ENCODE measurements around the gene CLMN. TPM values are rescaled to one million over a fixed set of nuclear protein-coding genes. Genes with fewer than 3 reads are reported as not detected.
A peak's percentile ranks its signal among the peaks of the same experiment; 100 is the strongest.

The CLMN gene
- total RNA-seq, 1 experiment from 2014 or later: 8.6 TPM

DNA sequence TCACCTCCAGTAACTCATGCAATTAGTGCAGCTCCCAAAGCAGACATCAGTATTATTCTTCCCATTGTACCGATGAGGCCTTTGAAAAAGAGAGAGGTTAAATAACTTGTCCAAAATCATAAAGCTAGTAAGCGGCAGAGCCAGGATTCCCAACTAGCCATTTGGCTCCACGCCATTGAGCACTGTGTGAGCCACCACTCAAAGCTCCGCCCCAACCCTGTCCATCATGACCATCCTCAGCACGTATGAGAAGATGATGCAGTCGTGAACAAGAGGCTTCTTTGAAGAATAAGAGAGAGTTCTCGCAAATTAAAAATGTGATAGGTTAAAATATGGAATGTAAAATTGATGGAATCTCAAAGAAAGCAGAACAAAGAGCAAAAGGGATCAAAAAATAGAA lies 14.6 kb downstream of the CLMN start:
- Histone ChIP-seq H3K4me1 (ENCODE audit: insufficient read depth, low read length, poor library complexity, severe bottlenecking) (peaks cover 12% of the 10 kb centered on the region), H3K4me3 (ENCODE audit: low read depth, low read length, poor library complexity, severe bottlenecking) (no peak overlapping the region), H3K27me3 (replicated peaks; ENCODE audit: insufficient read depth, low read depth, low read length, poor library complexity) (no peaks in the 10 kb centered on the region), H3K27ac (ENCODE audit: low read depth, low read length, poor library complexity, severe bottlenecking) (no peak overlapping the region), H3K9me3 (ENCODE audit: low read depth, low read length, poor library complexity, severe bottlenecking) (no peaks in the 10 kb centered on the region), H3K36me3 (ENCODE audit: insufficient read depth, low read length, poor library complexity, severe bottlenecking) (no peaks in the 10 kb centered on the region)
- no TSS peak for BruUV-seq (replicated peaks)
- intact Hi-C loops (cut with micrococcal nuclease; ENCODE audit: unreplicated experiment): no loop called here
- no peak for TF ChIP-seq EZH2 (IDR thresholded peaks at IDR 0.05; ENCODE audit: borderline replicate concordance, low read depth, low read length, poor library complexity, severe bottlenecking)
- ChIA-PET POLR2A (ENCODE audit: low non-redundant PET) (no interaction called here), CTCF (no interaction called here)
- DNase-seq (ENCODE audit: low spot score): no peak

DNA sequence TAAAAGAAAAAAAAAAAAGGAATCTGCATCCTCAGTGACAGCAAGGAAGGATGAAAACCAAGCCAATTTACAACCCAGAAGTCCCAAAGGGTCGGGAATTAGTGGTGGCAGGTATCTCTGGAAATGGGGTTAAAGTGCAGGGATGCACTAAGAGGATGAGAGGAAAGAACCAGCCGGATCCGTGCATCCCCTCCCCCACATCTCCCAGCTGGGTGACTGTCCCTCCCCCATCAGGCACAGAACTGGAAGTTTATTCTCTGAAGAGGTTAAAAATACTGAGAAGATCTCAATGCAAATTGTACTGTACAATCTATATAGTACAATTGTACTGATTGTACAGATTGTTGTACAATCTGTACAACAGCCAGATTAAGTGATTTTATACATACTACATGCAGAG lies 15.4 kb downstream of the CLMN start:
- Histone ChIP-seq H3K27ac (ENCODE audit: low read depth, low read length, poor library complexity, severe bottlenecking) (no peak overlapping the region), H3K27me3 (replicated peaks; ENCODE audit: insufficient read depth, low read depth, low read length, poor library complexity) (no peaks in the 10 kb centered on the region), H3K9me3 (ENCODE audit: low read depth, low read length, poor library complexity, severe bottlenecking) (no peaks in the 10 kb centered on the region), H3K4me1 (ENCODE audit: insufficient read depth, low read length, poor library complexity, severe bottlenecking) (peaks cover 12% of the 10 kb centered on the region), H3K36me3 (ENCODE audit: insufficient read depth, low read length, poor library complexity, severe bottlenecking) (no peaks in the 10 kb centered on the region), H3K4me3 (ENCODE audit: low read depth, low read length, poor library complexity, severe bottlenecking) (no peak overlapping the region)
- CTCF ChIA-PET: no interaction called here
- BruUV-seq (replicated peaks): no TSS peak
- no peak for DNase-seq (ENCODE audit: low spot score)
- TF ChIP-seq, protein P1, sequence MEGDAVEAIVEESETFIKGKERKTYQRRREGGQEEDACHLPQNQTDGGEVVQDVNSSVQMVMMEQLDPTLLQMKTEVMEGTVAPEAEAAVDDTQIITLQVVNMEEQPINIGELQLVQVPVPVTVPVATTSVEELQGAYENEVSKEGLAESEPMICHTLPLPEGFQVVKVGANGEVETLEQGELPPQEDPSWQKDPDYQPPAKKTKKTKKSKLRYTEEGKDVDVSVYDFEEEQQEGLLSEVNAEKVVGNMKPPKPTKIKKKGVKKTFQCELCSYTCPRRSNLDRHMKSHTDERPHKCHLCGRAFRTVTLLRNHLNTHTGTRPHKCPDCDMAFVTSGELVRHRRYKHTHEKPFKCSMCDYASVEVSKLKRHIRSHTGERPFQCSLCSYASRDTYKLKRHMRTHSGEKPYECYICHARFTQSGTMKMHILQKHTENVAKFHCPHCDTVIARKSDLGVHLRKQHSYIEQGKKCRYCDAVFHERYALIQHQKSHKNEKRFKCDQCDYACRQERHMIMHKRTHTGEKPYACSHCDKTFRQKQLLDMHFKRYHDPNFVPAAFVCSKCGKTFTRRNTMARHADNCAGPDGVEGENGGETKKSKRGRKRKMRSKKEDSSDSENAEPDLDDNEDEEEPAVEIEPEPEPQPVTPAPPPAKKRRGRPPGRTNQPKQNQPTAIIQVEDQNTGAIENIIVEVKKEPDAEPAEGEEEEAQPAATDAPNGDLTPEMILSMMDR (conservative IDR thresholded peaks at IDR 0.05; ENCODE audit: low read depth, low read length): no peak
- no peak for TF ChIP-seq EZH2 (IDR thresholded peaks at IDR 0.05; ENCODE audit: borderline replicate concordance, low read depth, low read length, poor library complexity, severe bottlenecking)
- POLR2A ChIA-PET (ENCODE audit: low non-redundant PET): no interaction called here
- intact Hi-C loops (cut with micrococcal nuclease; ENCODE audit: unreplicated experiment): no loop called here

DNA sequence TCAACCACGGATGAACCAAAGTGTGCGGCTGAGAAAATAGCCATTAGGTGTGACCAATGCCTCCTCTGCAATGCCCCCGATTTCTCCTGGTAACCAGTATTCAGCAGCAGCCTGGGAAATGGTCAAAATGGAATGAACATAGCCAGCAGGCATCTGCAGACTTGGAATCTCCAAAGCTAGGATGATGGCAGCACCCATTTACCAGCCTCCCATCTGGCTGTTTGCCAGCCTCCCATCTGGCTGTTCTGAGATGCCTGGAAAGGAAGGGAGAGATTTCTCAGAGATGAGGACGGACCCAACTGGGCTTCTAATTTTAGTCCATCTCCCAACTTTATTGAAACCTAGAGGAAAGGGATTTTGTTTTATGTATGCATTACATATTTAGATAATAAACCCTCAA lies 16.2 kb downstream of the CLMN start:
- peaks cover 12% of the 10 kb centered on the region for H3K4me1 ChIP-seq (ENCODE audit: insufficient read depth, low read length, poor library complexity, severe bottlenecking)
- BruUV-seq (replicated peaks): no TSS peak
- peak; percentile 27 for DNase-seq (ENCODE audit: low spot score)
- no peaks in the 10 kb centered on the region for H3K27me3 ChIP-seq (replicated peaks; ENCODE audit: insufficient read depth, low read depth, low read length, poor library complexity)
- intact Hi-C loops (cut with micrococcal nuclease; ENCODE audit: unreplicated experiment): no loop called here
- no peak overlapping the region for H3K4me3 ChIP-seq (ENCODE audit: low read depth, low read length, poor library complexity, severe bottlenecking)
- TF ChIP-seq, protein P1 (conservative IDR thresholded peaks at IDR 0.05; ENCODE audit: low read depth, low read length): no peak
- no peak for TF ChIP-seq EZH2 (IDR thresholded peaks at IDR 0.05; ENCODE audit: borderline replicate concordance, low read depth, low read length, poor library complexity, severe bottlenecking)
- no peaks in the 10 kb centered on the region for H3K9me3 ChIP-seq (ENCODE audit: low read depth, low read length, poor library complexity, severe bottlenecking)
- no peaks in the 10 kb centered on the region for H3K36me3 ChIP-seq (ENCODE audit: insufficient read depth, low read length, poor library complexity, severe bottlenecking)
- ChIA-PET POLR2A (ENCODE audit: low non-redundant PET) (no interaction called here), CTCF (interaction anchor here (0.6 kb wide), 1 partner anchor 140 kb away, joined by 3 read pairs; no protein-coding TSS in a partner anchor)
- H3K27ac ChIP-seq (ENCODE audit: low read depth, low read length, poor library complexity, severe bottlenecking): no peak overlapping the region
